Mucosa of descending colon (tissue), 3 donors: ENCODE results near the gene HIC1. TPM values are rescaled to one million over a fixed set of nuclear protein-coding genes. Genes with fewer than 3 reads are reported as not detected.

Source experiments
- ATAC-seq: fragments of 200-7000 bp; cut with Tn5 transposase; one replicate; pipeline ENCODE4 v1.9.1; 2020; ENCODE audit warnings: mild to moderate bottlenecking, moderate library complexity
- DNase-seq, 3 donors: peaks; one replicate each; pipeline ENCODE4 v3.0.0-alpha.2; 2020
- H3K36me3 ChIP-seq: fragments of 200-600 bp; one replicate; pipeline ENCODE4 v1.8.0; 2021; ENCODE audit warnings: low read depth, mild to moderate bottlenecking
- H3K4me1 ChIP-seq: fragments of 200-600 bp; one replicate; pipeline ENCODE4 v1.8.0; 2021; ENCODE audit warnings: low read depth, mild to moderate bottlenecking
- H3K4me3 ChIP-seq: fragments of 200-600 bp; one replicate; pipeline ENCODE4 v1.8.0; 2021; ENCODE audit warnings: mild to moderate bottlenecking
- H3K9me3 ChIP-seq: fragments of 200-600 bp; one replicate; pipeline ENCODE4 v1.8.0; 2021; ENCODE audit warnings: mild to moderate bottlenecking
- intact Hi-C, 2 donors: fragments of 100-400 bp; cut with DNase I in 1 of 2; cut with micrococcal nuclease in 1 of 2; formaldehyde crosslinking; loops; one replicate each; pipeline versions ENCODE4 v1.11.0 to v1.11.1; 2022; cut with DNase I, micrococcal nuclease
- total RNA-seq, 3 donors: library from RNA; stranded (reverse); fragmentation: NEBNext Ultra II Directional in 2 of 3; extraction: Animal tissue kit (Norgen Biotek cat#: 25700) in 2 of 3; gene quantifications; one replicate each; pipeline versions ENCODE4 v1.2.1 to v1.2.4, GENCODE V29; 2021 to 2023
- TF ChIP-seq, protein P1 (sequence below): fragments of 200-600 bp; IDR thresholded peaks from one replicate; pipeline ENCODE4 v1.8.0; 2022; ENCODE audit warnings: antibody characterized with exemption, mild to moderate bottlenecking
- donor health status: DM: no; HTN: no; CAD: no; lungs with moderate emphysema.
- donor health status: DM: no; HTN: no; CAD: no.
- donor health status: DM: no; HTN: yes; CAD: no.

Gene HIC1
- total RNA-seq, 3 donors from 2014 or later = 6.0 to 28.9 (median 13.5) TPM

GRCh38 chr17:2018716-2019510, 36.0 kb upstream of the HIC1 start:
- DNase-seq = no peak
- H3K36me3 ChIP-seq = no peaks in the 10 kb centered on the region
- H3K4me1 ChIP-seq = peaks cover 3% of the 10 kb centered on the region
- H3K9me3 ChIP-seq = no peaks in the 10 kb centered on the region
- peak; percentile 39 for ATAC-seq
- TF ChIP-seq, protein P1, sequence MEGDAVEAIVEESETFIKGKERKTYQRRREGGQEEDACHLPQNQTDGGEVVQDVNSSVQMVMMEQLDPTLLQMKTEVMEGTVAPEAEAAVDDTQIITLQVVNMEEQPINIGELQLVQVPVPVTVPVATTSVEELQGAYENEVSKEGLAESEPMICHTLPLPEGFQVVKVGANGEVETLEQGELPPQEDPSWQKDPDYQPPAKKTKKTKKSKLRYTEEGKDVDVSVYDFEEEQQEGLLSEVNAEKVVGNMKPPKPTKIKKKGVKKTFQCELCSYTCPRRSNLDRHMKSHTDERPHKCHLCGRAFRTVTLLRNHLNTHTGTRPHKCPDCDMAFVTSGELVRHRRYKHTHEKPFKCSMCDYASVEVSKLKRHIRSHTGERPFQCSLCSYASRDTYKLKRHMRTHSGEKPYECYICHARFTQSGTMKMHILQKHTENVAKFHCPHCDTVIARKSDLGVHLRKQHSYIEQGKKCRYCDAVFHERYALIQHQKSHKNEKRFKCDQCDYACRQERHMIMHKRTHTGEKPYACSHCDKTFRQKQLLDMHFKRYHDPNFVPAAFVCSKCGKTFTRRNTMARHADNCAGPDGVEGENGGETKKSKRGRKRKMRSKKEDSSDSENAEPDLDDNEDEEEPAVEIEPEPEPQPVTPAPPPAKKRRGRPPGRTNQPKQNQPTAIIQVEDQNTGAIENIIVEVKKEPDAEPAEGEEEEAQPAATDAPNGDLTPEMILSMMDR = no peak
- no peak overlapping the region for H3K4me3 ChIP-seq
- intact Hi-C loops = no loop called here

- DNase-seq (no peak), ATAC-seq (no peak)
- H3K36me3 ChIP-seq = no peaks in the 10 kb centered on the region
- no peaks in the 10 kb centered on the region for H3K9me3 ChIP-seq
- intact Hi-C loops = no loop called here
- TF ChIP-seq, protein P1 = no peak
- peaks cover 11% of the 10 kb centered on the region for H3K4me1 ChIP-seq
- H3K4me3 ChIP-seq = no peak overlapping the region
Observed at GRCh38 chr17:2019723-2020122, 35.2 kb upstream of the HIC1 start.

DNA sequence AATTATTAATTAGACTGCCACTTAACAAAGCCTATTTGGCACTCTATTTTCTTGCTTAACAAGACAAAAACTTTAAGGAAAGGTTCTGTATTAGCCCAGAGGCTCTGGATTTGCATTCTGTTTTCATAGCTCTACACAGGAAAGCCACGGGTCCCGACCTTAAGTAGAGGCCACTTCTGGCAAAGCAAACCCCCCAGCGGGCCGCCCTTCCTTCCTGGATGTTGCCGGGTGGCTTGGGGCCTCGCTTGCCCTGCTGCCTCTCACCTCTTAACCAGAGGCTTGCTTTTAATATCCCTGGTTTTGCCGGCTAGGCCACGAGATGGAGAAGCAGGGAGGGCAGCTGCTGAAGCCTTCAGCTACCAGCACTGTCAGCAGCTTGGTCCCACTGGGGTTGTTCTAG, 34.2 kb upstream of the HIC1 start:
- ATAC-seq = no peak
- intact Hi-C loops = no loop called here

GRCh38 chr17:2022647-2023240, 32.2 kb upstream of the HIC1 start:
- DNase-seq (no peak), ATAC-seq (no peak)
- Histone ChIP-seq H3K4me1 (peaks cover 25% of the 10 kb centered on the region), H3K9me3 (no peaks in the 10 kb centered on the region), H3K36me3 (no peaks in the 10 kb centered on the region), H3K4me3 (no peak overlapping the region)
- intact Hi-C loops = no loop called here
- TF ChIP-seq, protein P1 = no peak

More for the DNA sequence above, 34.2 kb upstream of the HIC1 start:
- H3K36me3 ChIP-seq = no peaks in the 10 kb centered on the region
- no peak for DNase-seq
- H3K4me3 ChIP-seq = no peak overlapping the region
- H3K9me3 ChIP-seq = no peaks in the 10 kb centered on the region
- H3K4me1 ChIP-seq = peaks cover 19% of the 10 kb centered on the region
- TF ChIP-seq, protein P1 = no peak

GRCh38 chr17:2023256-2023655, 31.6 kb upstream of the HIC1 start:
- H3K4me3 ChIP-seq = no peak overlapping the region
- no peak for ATAC-seq
- intact Hi-C loops = no loop called here

More at GRCh38 chr17:2023256-2023655, 31.6 kb upstream of the HIC1 start:
- no peak for DNase-seq
- H3K4me1 ChIP-seq = peaks cover 25% of the 10 kb centered on the region
- no peaks in the 10 kb centered on the region for H3K36me3 ChIP-seq
- H3K9me3 ChIP-seq = no peaks in the 10 kb centered on the region
- TF ChIP-seq, protein P1 = no peak
